Urinary bladder (tissue), 4 donors: ENCODE measurements around the gene NUP188. TPM values are rescaled to one million over a fixed set of nuclear protein-coding genes. Genes with fewer than 3 reads are reported as not detected.

ENCODE experiments used
- DNase-seq: peaks from one replicate; pipeline ENCODE4 v3.0.0-alpha.2; 2015; ENCODE audit errors: extremely low spot score
- H3K27ac ChIP-seq: one replicate; pipeline ENCODE4 v1.5.1; 2013; ENCODE audit warnings: low read depth, mild to moderate bottlenecking, moderate library complexity
- H3K36me3 ChIP-seq: one replicate; pipeline ENCODE4 v1.6.1; 2013; ENCODE audit warnings: mild to moderate bottlenecking, moderate library complexity; ENCODE audit not compliant: insufficient read depth
- H3K4me1 ChIP-seq: one replicate; pipeline ENCODE4 v1.6.1; 2013; ENCODE audit warnings: mild to moderate bottlenecking, moderate library complexity; ENCODE audit not compliant: insufficient read depth
- H3K4me3 ChIP-seq: one replicate; pipeline ENCODE4 v1.5.1; 2013; ENCODE audit warnings: low read depth, low read length
- WGBS: extraction: QIAGEN DNeasy Blood & Tissue Kit; methylation state at CpG from one replicate; pipeline ENCODE4 v1.1.7; 2013; 5-methylcytosine and 5-hydroxymethylcytosine counted together
- polyA plus RNA-seq: library from polyadenylated mRNA; stranded (reverse); fragments of 200-250 nt; gene quantifications from one replicate; pipeline ENCODE4 v1.2.3, GENCODE V29; 2013
- total RNA-seq: library from RNA; depleted of rRNA; stranded (reverse); fragments of >200 nt; gene quantifications from one replicate; pipeline ENCODE4 v1.2.3, GENCODE V29; 2014
- donor health status: healthy with polysubstance abuse.
- donor health status: healthy.

Gene NUP188
- total and polyA plus RNA-seq, 2 donors, result 20.3 to 43.1 TPM

DNA sequence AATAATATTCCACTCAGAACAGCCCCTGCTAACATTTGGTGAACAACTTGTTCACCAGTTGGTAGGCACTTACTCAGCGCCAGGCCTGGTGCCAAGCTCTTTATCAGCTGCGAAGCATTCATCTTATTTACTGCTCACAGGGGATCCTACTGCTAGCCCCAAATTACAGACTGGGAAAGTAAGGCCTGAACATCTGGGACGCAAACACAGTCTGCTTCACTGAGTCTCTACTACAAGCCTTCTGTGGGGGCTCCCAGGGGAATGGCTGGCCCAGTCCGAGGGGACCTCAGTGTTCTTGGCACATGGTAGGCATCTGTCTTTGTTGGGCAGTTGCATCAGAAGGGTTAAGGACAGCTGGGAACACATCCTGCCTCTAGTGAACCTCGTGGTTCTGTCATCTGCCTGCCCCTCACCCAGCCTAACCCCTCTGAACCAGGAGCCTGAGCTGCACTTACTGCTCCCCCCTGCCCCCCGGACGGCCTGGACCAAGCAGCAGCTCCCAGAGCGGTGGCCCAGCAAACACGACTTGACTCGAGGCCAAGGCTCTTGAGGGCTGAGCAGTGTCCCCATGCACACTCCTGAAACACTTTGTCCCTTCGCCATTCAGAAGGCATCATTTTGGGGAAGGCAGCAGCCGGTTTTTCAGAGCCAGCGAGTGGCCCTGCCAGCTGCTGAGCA is 27.0 kb upstream of the NUP188 start, which contains the start of gene PHYHD1:
TSS of gene PHYHD1 (plus strand) at position 602 of the 678 bp plus-strand sequence. CDS start 1,342 bp downstream, outside the sequence.
- H3K4me1 ChIP-seq, result peaks cover 2% of the 10 kb centered on the region
- WGBS, result 46% methylated on average over 13 of the region's 13 CpGs
- DNase-seq, result no peak

DNA sequence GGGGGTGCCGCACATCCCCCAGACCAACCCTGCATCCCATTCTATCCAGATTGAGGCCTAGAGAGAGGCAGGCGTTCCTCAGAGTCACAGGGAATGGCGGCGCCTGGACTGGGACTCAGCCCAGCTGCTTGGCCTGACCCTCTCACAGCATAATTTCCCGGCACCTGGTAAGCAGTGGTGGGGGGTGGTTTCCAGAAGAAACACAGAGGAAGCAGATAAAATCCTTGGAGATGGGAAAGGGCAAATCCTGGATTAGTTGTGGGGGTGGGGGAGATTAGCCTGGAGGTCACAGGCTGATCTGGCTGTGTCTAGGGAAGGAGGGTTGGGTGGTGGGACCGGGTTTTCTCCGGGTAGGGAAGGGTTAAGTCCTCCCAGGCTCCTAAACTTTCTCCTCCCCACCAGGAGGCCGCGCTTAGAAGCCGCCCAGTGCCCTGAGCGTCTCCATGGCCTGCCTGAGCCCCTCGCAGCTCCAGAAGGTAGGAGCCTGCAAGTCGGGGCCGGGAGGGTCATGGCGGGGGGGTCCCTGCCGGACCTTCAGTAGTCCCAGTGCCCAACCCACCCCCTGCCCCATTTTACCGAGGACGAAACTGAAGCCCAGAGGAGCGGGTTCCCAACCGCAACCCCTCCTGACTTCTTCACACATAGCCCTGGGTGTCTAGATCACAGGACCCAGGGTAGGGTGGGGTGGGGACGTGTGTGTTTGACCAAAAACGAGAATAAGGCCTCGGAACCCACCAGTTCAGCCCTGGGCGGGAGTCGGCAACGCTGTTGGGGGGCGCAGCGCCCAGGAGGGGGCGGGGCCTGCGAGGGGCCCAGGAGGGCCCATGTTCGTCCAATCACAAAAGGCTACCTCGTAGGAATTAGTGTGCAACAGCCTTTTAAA is 25.4 kb upstream of the NUP188 start:
- Histone ChIP-seq H3K4me1 (no peaks in the 10 kb centered on the region), H3K36me3 (peaks cover 4% of the 10 kb centered on the region), H3K4me3 (peak overlapping the region; percentile 54), H3K27ac (peak overlapping the region; percentile 74)
- DNase-seq, result no peak
- WGBS, result 8% methylated on average over 32 of the region's 32 CpGs

More for the DNA sequence above, 27.0 kb upstream of the NUP188 start, which contains the start of gene PHYHD1:
- Histone ChIP-seq H3K36me3 (peaks cover 7% of the 10 kb centered on the region), H3K4me3 (no peak within 1 kb of the TSS), H3K27ac (peak within 1 kb of the TSS; percentile 74)

- no peak overlapping the region for H3K27ac ChIP-seq
- 83% methylated on average over 6 of the region's 6 CpGs for WGBS
- H3K4me3 ChIP-seq, result no peak overlapping the region
- no peaks in the 10 kb centered on the region for H3K36me3 ChIP-seq
- H3K4me1 ChIP-seq, result no peaks in the 10 kb centered on the region
- no peak for DNase-seq
These were observed 24.0 kb upstream of the NUP188 start for GRCh38 chr9:128923493-128923883.

DNA sequence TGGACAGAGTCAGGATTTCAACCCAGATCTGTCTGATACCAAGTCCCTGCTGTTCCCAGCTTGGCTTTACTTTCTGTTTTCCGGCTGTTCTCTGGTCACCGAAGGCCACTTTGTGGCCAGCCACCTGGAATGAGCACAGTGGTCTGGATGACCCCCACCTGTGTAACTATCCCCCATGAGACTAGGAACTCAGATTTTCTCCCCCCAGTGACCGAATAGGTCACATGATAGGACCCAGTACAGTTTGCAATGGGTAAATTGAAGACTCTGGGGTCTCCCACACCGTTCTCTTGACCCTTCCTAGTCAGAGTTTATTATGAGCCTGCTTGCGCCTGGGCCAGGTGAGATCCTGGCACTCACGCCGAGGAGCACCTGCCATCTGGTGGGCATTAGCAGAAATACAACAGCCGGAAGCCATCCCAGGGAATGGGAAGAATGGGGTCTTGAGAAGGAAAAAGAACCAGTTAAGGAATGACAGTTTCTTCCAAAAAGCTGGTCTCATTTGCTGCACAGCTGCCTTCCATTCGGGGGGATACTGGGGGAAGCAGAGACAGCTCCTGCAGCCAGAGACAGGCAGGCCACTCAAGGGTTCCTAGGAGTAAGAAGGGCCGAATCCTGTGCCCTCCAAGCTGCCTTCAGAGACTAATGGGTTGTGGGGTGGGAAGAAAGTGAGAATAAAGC is 19.6 kb upstream of the NUP188 start:
- DNase-seq, result no peak
- no peaks in the 10 kb centered on the region for H3K36me3 ChIP-seq
- 29% methylated on average over 10 of the region's 10 CpGs for WGBS
- H3K27ac ChIP-seq, result no peak overlapping the region
- no peak overlapping the region for H3K4me3 ChIP-seq
- H3K4me1 ChIP-seq, result no peaks in the 10 kb centered on the region

- WGBS, result 86% methylated on average over 2 of the region's 2 CpGs
These were observed 18.9 kb upstream of the NUP188 start for GRCh38 chr9:128928624-128929023.

GRCh38 chr9:128929560-128929959 is 17.9 kb upstream of the NUP188 start:
- H3K4me3 ChIP-seq, result no peak overlapping the region
- 81% methylated on average over 4 of the region's 4 CpGs for WGBS
- no peak for DNase-seq
- H3K36me3 ChIP-seq, result no peaks in the 10 kb centered on the region
- H3K4me1 ChIP-seq, result no peaks in the 10 kb centered on the region
- no peak overlapping the region for H3K27ac ChIP-seq

More at GRCh38 chr9:128928624-128929023, 18.9 kb upstream of the NUP188 start:
- Histone ChIP-seq H3K4me3 (no peak overlapping the region), H3K27ac (no peak overlapping the region), H3K4me1 (no peaks in the 10 kb centered on the region), H3K36me3 (no peaks in the 10 kb centered on the region)
- no peak for DNase-seq

GRCh38 chr9:128933731-128934130 is 13.8 kb upstream of the NUP188 start:
- Histone ChIP-seq H3K36me3 (no peaks in the 10 kb centered on the region), H3K4me1 (no peaks in the 10 kb centered on the region), H3K4me3 (no peak overlapping the region), H3K27ac (no peak overlapping the region)
- no peak for DNase-seq
- WGBS, result 89% methylated on average over 5 of the region's 5 CpGs

- Histone ChIP-seq H3K4me3 (no peak overlapping the region), H3K4me1 (no peaks in the 10 kb centered on the region), H3K36me3 (no peaks in the 10 kb centered on the region), H3K27ac (no peak overlapping the region)
- DNase-seq, result no peak
- WGBS, result 89% methylated on average over 11 of the region's 11 CpGs
These were observed 11.2 kb upstream of the NUP188 start for GRCh38 chr9:128936171-128936865.

DNA sequence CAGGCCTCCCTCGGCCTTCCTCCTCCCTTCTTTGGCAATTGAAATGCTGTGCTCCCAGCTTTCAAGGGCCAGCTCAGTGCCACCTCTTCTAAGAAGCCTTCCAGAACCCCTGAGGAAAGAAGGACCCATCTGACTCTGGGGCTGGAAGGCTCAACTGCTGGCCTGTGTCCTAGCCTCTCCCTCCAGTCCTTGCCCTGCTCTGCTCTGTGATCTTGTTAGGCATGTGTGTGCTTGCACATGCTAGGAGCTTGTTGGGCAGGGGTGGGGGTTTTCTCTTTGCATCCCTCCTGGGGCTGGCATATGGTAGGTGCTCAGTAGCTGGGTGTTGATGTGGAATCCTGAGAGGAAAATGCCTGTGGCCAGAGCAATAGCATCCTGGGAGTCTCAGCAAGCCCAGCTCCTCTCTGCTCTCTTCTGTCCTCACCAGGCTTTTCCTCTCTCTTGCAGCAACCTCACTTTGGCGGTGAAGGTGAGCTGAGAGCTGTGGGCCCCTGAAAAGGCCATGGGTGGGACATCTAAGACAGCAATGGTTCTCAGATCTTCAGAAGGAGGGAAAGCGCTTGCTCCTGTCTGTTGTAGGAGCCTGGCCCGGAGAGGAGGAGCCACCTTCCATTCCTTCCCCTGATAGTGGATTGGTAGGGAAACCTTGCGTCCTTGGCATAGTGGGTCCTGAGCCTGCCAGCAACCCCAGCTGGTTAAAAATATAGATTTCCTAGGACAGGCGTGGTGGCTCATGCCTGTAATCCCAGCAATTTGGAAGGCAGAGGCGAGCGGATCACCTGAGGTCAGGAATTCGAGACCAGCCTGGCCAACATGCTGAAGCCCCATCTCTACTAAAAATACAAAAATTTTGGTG is 10.0 kb upstream of the NUP188 start:
- Histone ChIP-seq H3K4me3 (no peak overlapping the region), H3K36me3 (peaks cover 3% of the 10 kb centered on the region), H3K4me1 (no peaks in the 10 kb centered on the region), H3K27ac (no peak overlapping the region)
- DNase-seq, result no peak
- 93% methylated on average over 9 of the region's 9 CpGs for WGBS

- peaks cover 3% of the 10 kb centered on the region for H3K36me3 ChIP-seq
- H3K4me3 ChIP-seq, result no peak overlapping the region
- WGBS, result 74% methylated on average over 15 of the region's 15 CpGs
- no peak for DNase-seq
- no peaks in the 10 kb centered on the region for H3K4me1 ChIP-seq
- H3K27ac ChIP-seq, result no peak overlapping the region
These were observed 7.1 kb upstream of the NUP188 start for GRCh38 chr9:128940271-128940921.

DNA sequence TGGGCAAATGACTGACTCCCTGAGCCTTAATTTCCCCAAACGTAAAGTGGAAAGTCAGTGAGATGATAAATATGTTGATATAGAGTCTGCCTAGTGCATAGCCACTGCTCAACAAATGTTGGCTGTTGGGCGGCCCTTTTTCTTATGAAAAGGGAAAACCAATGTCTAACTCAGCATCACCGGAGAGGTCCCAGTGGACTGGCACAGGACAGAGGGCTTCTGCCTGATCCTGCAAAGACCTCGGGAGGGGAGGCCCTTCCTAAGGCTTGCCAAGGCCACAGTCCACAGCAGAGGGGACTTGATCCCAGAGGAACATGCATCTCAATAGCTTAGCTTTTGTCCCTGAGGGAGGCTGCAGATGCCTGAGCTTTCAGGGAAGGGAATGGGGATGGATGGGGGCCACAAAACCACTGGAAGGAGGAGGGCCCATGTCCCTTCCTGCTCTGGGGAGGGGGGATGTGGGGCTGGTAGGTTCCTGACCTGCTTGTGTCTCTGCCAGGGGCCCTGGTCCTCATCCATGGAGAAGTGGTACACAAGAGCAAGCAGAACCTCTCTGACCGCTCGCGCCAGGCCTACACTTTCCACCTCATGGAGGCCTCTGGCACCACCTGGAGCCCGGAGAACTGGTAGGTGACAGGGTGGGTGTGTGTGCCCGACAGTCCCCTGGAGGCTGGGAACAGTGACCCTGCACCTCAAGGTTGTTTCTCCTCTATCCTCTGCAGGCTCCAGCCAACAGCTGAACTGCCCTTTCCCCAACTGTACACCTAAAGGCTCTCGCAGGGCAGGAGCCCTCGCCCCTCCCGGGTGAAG is 6.3 kb upstream of the NUP188 start:
- Histone ChIP-seq H3K36me3 (peaks cover 3% of the 10 kb centered on the region), H3K4me1 (no peaks in the 10 kb centered on the region), H3K27ac (no peak overlapping the region), H3K4me3 (no peak overlapping the region)
- WGBS, result 87% methylated on average over 12 of the region's 12 CpGs
- no peak for DNase-seq
